Prostate gland (tissue), 2 donors: Measurements from ENCODE around the gene NEUROG2.

Source experiments
- POLR2A ChIP-seq: fragments of 450-650 bp; IDR thresholded peaks from one replicate; pipeline ENCODE4 v1.6.1; 2016; ENCODE audit warnings: antibody characterized with exemption, mild to moderate bottlenecking
- TF ChIP-seq, protein P1 (sequence below), 4 experiments: fragments of 200-600 bp in 2 of 4; fragments of 450-650 bp in 2 of 4; sonication (generic) in 2 of 4; IDR thresholded peaks; 1 replicate in 3 of 4; 2 replicates in 1 of 4; pipeline ENCODE4 v1.5.1; 2016 to 2019; ENCODE audit warnings: antibody characterized with exemption in 4 of 4, mild to moderate bottlenecking in 2 of 4, moderate library complexity in 2 of 4

DNA sequence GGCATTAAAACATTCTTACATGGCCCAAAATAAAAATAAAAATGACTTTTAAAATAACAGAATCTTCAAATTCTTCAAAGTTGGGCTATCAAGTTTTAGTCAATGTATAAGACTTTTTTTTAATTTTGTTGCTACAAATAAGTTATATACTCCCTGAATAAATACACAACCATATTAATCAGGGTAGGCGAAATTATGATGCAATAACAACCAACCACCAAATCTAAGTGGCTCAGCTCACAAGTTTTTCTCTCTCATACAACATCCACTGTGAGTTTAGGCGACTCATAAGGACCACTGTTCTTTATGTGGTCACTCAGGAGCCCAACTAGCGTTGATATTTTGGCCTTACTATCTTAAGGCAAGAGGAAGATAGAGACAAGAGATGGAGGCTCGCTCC is 11.2 kb downstream of the NEUROG2 start:
- TF ChIP-seq, protein P1, sequence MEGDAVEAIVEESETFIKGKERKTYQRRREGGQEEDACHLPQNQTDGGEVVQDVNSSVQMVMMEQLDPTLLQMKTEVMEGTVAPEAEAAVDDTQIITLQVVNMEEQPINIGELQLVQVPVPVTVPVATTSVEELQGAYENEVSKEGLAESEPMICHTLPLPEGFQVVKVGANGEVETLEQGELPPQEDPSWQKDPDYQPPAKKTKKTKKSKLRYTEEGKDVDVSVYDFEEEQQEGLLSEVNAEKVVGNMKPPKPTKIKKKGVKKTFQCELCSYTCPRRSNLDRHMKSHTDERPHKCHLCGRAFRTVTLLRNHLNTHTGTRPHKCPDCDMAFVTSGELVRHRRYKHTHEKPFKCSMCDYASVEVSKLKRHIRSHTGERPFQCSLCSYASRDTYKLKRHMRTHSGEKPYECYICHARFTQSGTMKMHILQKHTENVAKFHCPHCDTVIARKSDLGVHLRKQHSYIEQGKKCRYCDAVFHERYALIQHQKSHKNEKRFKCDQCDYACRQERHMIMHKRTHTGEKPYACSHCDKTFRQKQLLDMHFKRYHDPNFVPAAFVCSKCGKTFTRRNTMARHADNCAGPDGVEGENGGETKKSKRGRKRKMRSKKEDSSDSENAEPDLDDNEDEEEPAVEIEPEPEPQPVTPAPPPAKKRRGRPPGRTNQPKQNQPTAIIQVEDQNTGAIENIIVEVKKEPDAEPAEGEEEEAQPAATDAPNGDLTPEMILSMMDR (IDR thresholded peaks at IDR 0.05): no peak
- TF ChIP-seq POLR2A: no peak
